AG09309 (cell line): ENCODE results near the gene F12.

ENCODE experiments used
- DNase-seq: peaks from one replicate; pipeline ENCODE4 v3.0.0-alpha.2; 2010; ENCODE audit warnings: low read depth
- H3K4me3 ChIP-seq: 2 replicates; pipeline ENCODE4 v1.5.1; 2011; ENCODE audit warnings: mild to moderate bottlenecking, low read depth, low read length, moderate library complexity; ENCODE audit not compliant: control insufficient read depth
- CTCF ChIP-seq: IDR thresholded peaks from 2 replicates; pipeline ENCODE4 v1.5.1; 2011; ENCODE audit warnings: mild to moderate bottlenecking, low read depth, low read length, inconsistent platforms; ENCODE audit not compliant: insufficient read depth, control insufficient read depth; ENCODE audit errors: missing control alignments

Gene F12

GRCh38 chr5:177442066-177442826, 32.9 kb upstream of the F12 start:
- H3K4me3 ChIP-seq, result no peak overlapping the region
- no peak for DNase-seq
- TF ChIP-seq CTCF, result no peak

- no peak overlapping the region for H3K4me3 ChIP-seq
- no peak for TF ChIP-seq CTCF
- DNase-seq, result no peak
Observed at GRCh38 chr5:177440990-177441780, 31.8 kb upstream of the F12 start.

GRCh38 chr5:177440211-177440989, 31.0 kb upstream of the F12 start:
- TF ChIP-seq CTCF, result no peak
- no peak for DNase-seq
- no peak overlapping the region for H3K4me3 ChIP-seq

- H3K4me3 ChIP-seq, result no peak overlapping the region
- no peak for TF ChIP-seq CTCF
- no peak for DNase-seq
Observed at GRCh38 chr5:177439518-177440053, 30.2 kb upstream of the F12 start.

- no peak for TF ChIP-seq CTCF
- H3K4me3 ChIP-seq, result no peak overlapping the region
- no peak for DNase-seq
Observed at GRCh38 chr5:177438468-177438867, 29.1 kb upstream of the F12 start.

GRCh38 chr5:177437623-177438022, 28.3 kb upstream of the F12 start:
- DNase-seq, result no peak
- H3K4me3 ChIP-seq, result no peak overlapping the region
- TF ChIP-seq CTCF, result no peak
